ENCODE measurements around the gene CEBPG. TPM values are rescaled to one million over a fixed set of nuclear protein-coding genes. Genes with fewer than 3 reads are reported as not detected.
A peak's percentile ranks its signal among the peaks of the same experiment; 100 is the strongest.

CEBPG gene
- total RNA-seq, 1 experiment from 2014 or later: 41.5 TPM

GRCh38 chr19:33370783-33371182 lies 2.7 kb upstream of the CEBPG start:
- BruUV-seq (replicated peaks): no TSS peak
- in situ Hi-C loops (cut with HindIII; ENCODE audit: low pct_unique_long_range_greater_than_20kb, low sequenced_read_pairs) (no loop called here), intact Hi-C loops (cut with micrococcal nuclease; ENCODE audit: unreplicated experiment) (no loop called here)
- Histone ChIP-seq H3K9me3 (ENCODE audit: control insufficient read depth, insufficient read depth, low read depth, low read length) (no peaks in the 10 kb centered on the region), H3K4me1 (ENCODE audit: control insufficient read depth, insufficient read depth, low read length) (peaks cover 13% of the 10 kb centered on the region), H3K36me3 (ENCODE audit: control insufficient read depth, insufficient read depth, low read length) (no peaks in the 10 kb centered on the region; the same call in 1 of the 2 replicates), H3K4me3 (ENCODE audit: low read depth in 2 of 2, low read length in 2 of 2) (no peak overlapping the region), H3K27ac (ENCODE audit: low read length) (no peak overlapping the region), H3K27me3 (ENCODE audit: control insufficient read depth, insufficient read depth, low read length) (peaks cover 3% of the 10 kb centered on the region)
- POLR2A ChIA-PET: no interaction called here
- TF ChIP-seq REST (IDR thresholded peaks at IDR 0.05; ENCODE audit: insufficient read depth in 1 of 2, low read depth in 2 of 2, low read length in 1 of 2) (no peak), CTCF (IDR thresholded peaks at IDR 0.05) (no peak), TCF7L2 (IDR thresholded peaks at IDR 0.05; ENCODE audit: low read depth, low read length) (no peak), POLR2AphosphoS5 (IDR thresholded peaks at IDR 0.05; ENCODE audit: low read depth, low read length) (no peak), SIN3A (IDR thresholded peaks at IDR 0.05; ENCODE audit: borderline replicate concordance, insufficient read depth, low read depth, low read length) (no peak)
- no peak for DNase-seq (ENCODE audit: low read depth, low spot score)
- ATAC-seq: no peak
- CTCF ChIA-PET: interaction anchor here (0.6 kb wide), 1 partner anchor 35 kb away, joined by 3 read pairs; no protein-coding TSS in a partner anchor

- BruUV-seq (replicated peaks): no TSS peak
These were observed 766 bp downstream of the CEBPG start for GRCh38 chr19:33374236-33374714.

More at GRCh38 chr19:33374236-33374714, 766 bp downstream of the CEBPG start:
- Histone ChIP-seq H3K4me3 (ENCODE audit: low read depth in 2 of 2, low read length in 2 of 2) (peak overlapping the region; percentile 88 to 96), H3K9me3 (ENCODE audit: control insufficient read depth, insufficient read depth, low read depth, low read length) (no peaks in the 10 kb centered on the region), H3K4me1 (ENCODE audit: control insufficient read depth, insufficient read depth, low read length) (peaks cover 36% of the 10 kb centered on the region), H3K27me3 (ENCODE audit: control insufficient read depth, insufficient read depth, low read length) (no peaks in the 10 kb centered on the region), H3K27ac (ENCODE audit: low read length) (peak overlapping the region; percentile 92), H3K36me3 (ENCODE audit: control insufficient read depth, insufficient read depth, low read length) (no peaks in the 10 kb centered on the region; the same call in 1 of the 2 replicates)
- DNase-seq (ENCODE audit: low read depth, low spot score) (no peak), ATAC-seq (peak; percentile 59)
- ChIA-PET CTCF (interaction anchor here (1.2 kb wide), 1 partner anchor 42 kb away, joined by 3 read pairs; no protein-coding TSS in a partner anchor), POLR2A (interaction anchor here (0.6 kb wide), 4 partner anchors 56 to 940 kb away, joined by 3 to 6 read pairs (median 4); no protein-coding TSS in a partner anchor)
- in situ Hi-C loops (cut with HindIII; ENCODE audit: low pct_unique_long_range_greater_than_20kb, low sequenced_read_pairs) (no loop called here), intact Hi-C loops (cut with micrococcal nuclease; ENCODE audit: unreplicated experiment) (no loop called here)
- TF ChIP-seq REST (IDR thresholded peaks at IDR 0.05; ENCODE audit: insufficient read depth in 1 of 2, low read depth in 2 of 2, low read length in 1 of 2) (no peak), SIN3A (IDR thresholded peaks at IDR 0.05; ENCODE audit: borderline replicate concordance, insufficient read depth, low read depth, low read length) (no peak; the same call in 1 of the 2 replicates), POLR2AphosphoS5 (IDR thresholded peaks at IDR 0.05; ENCODE audit: low read depth, low read length) (no peak), CTCF (IDR thresholded peaks at IDR 0.05) (no peak; the same call in 1 of the 2 replicates), TCF7L2 (IDR thresholded peaks at IDR 0.05; ENCODE audit: low read depth, low read length) (no peak)

All from Panc1 (cell line).